Choroid plexus epithelial cell (primary cell): ENCODE data around the gene NKAIN2.

Experiments used
- DNase-seq: peaks from one replicate; pipeline ENCODE4 v3.0.0-alpha.2; 2010; ENCODE audit warnings: low read depth
- H3K4me3 ChIP-seq: 2 replicates; pipeline ENCODE4 v1.5.1; 2011; ENCODE audit warnings: low read depth, mild to moderate bottlenecking, control low read depth, low read length, moderate library complexity
- CTCF ChIP-seq: conservative IDR thresholded peaks from 2 replicates; pipeline ENCODE4 v1.5.1; 2011; ENCODE audit warnings: low read depth, mild to moderate bottlenecking, control low read depth, inconsistent platforms, low read length, moderate library complexity

The NKAIN2 gene

DNA sequence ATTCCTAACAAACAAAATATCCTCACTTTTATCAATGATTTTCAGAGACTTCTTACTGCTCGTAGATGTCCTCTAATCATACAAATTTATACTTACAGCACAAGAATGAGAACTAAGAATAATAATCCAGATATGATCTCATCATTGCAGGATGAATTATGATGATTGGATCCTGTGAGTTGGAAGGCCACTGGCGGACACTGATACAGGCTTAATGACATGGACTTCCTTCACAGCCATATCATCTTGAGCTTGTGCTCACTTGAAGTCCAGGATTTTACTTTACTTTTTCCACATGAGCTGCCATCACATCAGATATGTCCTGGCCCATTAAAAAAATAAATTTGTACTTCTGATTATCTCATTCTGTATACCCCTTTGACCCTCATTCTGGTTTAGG is 94.3 kb downstream of the NKAIN2 start:
- DNase-seq, result no peak
- no peak overlapping the region for H3K4me3 ChIP-seq
- TF ChIP-seq CTCF, result no peak

GRCh38 chr6:123898665-123899064 is 95.0 kb downstream of the NKAIN2 start:
- TF ChIP-seq CTCF, result no peak
- no peak overlapping the region for H3K4me3 ChIP-seq
- peak; percentile 3 for DNase-seq

DNA sequence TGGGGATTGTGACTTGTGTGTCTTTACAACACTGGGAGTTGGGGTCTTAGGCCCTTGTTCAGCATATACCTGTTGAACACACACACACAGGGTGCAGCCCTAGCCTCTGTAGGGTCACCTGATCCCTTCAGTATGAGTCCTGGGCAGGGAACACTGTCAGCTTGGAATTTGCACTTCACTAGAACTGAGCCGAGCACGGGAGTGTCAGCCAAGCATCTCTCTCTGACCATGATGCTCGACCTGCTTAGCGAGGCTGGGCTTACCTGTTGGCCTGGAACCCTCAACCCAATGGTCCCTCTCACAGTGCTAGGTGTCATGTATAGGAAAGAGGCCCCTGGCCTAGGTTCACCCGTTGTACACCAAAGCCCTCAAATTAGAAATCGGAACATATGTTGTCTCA is 96.1 kb downstream of the NKAIN2 start:
- H3K4me3 ChIP-seq, result no peak overlapping the region
- no peak for TF ChIP-seq CTCF
- DNase-seq, result no peak

GRCh38 chr6:123901436-123901835 is 97.8 kb downstream of the NKAIN2 start:
- DNase-seq, result peak; percentile 3
- H3K4me3 ChIP-seq, result no peak overlapping the region
- no peak for TF ChIP-seq CTCF

- H3K4me3 ChIP-seq, result no peak overlapping the region
- DNase-seq, result no peak
- no peak for TF ChIP-seq CTCF
Observed at GRCh38 chr6:123902738-123903313, 99.2 kb downstream of the NKAIN2 start.

- no peak for TF ChIP-seq CTCF
- H3K4me3 ChIP-seq, result no peak overlapping the region
- DNase-seq, result no peak
Observed at GRCh38 chr6:123904228-123904627, 100.6 kb downstream of the NKAIN2 start.

GRCh38 chr6:123908797-123909196 is 105.1 kb downstream of the NKAIN2 start:
- DNase-seq, result no peak
- no peak overlapping the region for H3K4me3 ChIP-seq
- no peak for TF ChIP-seq CTCF
